ENCODE data around the gene KAZN.

Gene KAZN

GRCh38 chr1:14626869-14627607 lies 28.6 kb downstream of the KAZN start:
- TF ChIP-seq CTCF (IDR thresholded peaks at IDR 0.05; ENCODE audit: low read depth, low read length, missing control alignments): no peak
- no peak overlapping the region for H3K4me3 ChIP-seq (ENCODE audit: low read depth, low read length)
- DNase-seq (ENCODE audit: low read depth): no peak

GRCh38 chr1:14627608-14628489 lies 29.4 kb downstream of the KAZN start:
- no peak for DNase-seq (ENCODE audit: low read depth)
- TF ChIP-seq CTCF (IDR thresholded peaks at IDR 0.05; ENCODE audit: low read depth, low read length, missing control alignments): no peak
- H3K4me3 ChIP-seq (ENCODE audit: low read depth, low read length): no peak overlapping the region

GRCh38 chr1:14629363-14630014 lies 31.0 kb downstream of the KAZN start:
- TF ChIP-seq CTCF (IDR thresholded peaks at IDR 0.05; ENCODE audit: low read depth, low read length, missing control alignments): no peak
- no peak for DNase-seq (ENCODE audit: low read depth)
- no peak overlapping the region for H3K4me3 ChIP-seq (ENCODE audit: low read depth, low read length)

GRCh38 chr1:14630986-14631385 lies 32.5 kb downstream of the KAZN start:
- no peak overlapping the region for H3K4me3 ChIP-seq (ENCODE audit: low read depth, low read length)
- TF ChIP-seq CTCF (IDR thresholded peaks at IDR 0.05; ENCODE audit: low read depth, low read length, missing control alignments): no peak
- DNase-seq (ENCODE audit: low read depth): no peak

- no peak for DNase-seq (ENCODE audit: low read depth)
- no peak for TF ChIP-seq CTCF (IDR thresholded peaks at IDR 0.05; ENCODE audit: low read depth, low read length, missing control alignments)
- H3K4me3 ChIP-seq (ENCODE audit: low read depth, low read length): no peak overlapping the region
These were observed 32.9 kb downstream of the KAZN start for GRCh38 chr1:14631421-14631820.

- no peak for TF ChIP-seq CTCF (IDR thresholded peaks at IDR 0.05; ENCODE audit: low read depth, low read length, missing control alignments)
- DNase-seq (ENCODE audit: low read depth): no peak
These were observed 36.0 kb downstream of the KAZN start for GRCh38 chr1:14634486-14634885.

More at GRCh38 chr1:14634486-14634885, 36.0 kb downstream of the KAZN start:
- H3K4me3 ChIP-seq (ENCODE audit: low read depth, low read length): no peak overlapping the region

Measured in GM12864 (cell line).